Measurements from ENCODE around the gene EFCAB11. TPM values are rescaled to one million over a fixed set of nuclear protein-coding genes. Genes with fewer than 3 reads are reported as not detected.

Gene EFCAB11
- total and polyA plus RNA-seq, 2 of the 4 experiments (the other 2 are of a cell fraction), result 2.2 to 5.3 TPM

DNA sequence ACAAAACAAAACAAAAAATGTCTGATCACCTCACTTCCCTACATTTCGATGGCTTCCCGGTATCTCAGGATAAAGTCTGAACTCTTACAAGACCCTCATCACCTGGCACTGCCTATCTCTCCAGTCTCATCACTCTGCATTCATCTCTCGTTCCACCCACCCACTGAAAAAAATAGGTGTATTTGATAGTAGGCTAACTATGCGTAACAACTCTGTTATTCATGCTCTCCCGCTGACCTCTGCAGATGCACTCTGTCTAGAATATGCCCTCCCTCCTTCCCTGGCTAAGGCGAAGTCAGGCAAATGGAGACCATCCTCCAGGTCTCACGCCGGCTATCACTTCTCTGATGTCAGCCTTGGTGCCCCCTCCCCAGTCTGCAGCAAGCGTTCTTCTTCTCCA lies 44.9 kb downstream of the EFCAB11 start:
- intact Hi-C loops (cut with micrococcal nuclease), result no loop called here
- H2AK5ac ChIP-seq (ENCODE audit: low read depth, low read length), result peak overlapping the region; percentile 93
- H3K79me1 ChIP-seq (ENCODE audit: low read depth in 1 of 2, low read length in 2 of 2), result peaks cover 8 to 13% of the 10 kb centered on the region in 2 experiments; a peak in 1 of 4 replicates
- dilution Hi-C loops (cut with HindIII; ENCODE audit: low sequenced_read_pairs, unreplicated experiment), result no loop called here
- no peaks in the 10 kb centered on the region for H3K27me3 ChIP-seq (ENCODE audit: control insufficient read depth, insufficient read depth, low read length)
- no peak overlapping the region for H2AFZ ChIP-seq (replicated peaks; ENCODE audit: low read length, poor library complexity)
- no peak for DNase-seq
- peak overlapping the region; percentile 98 for H3K27ac ChIP-seq (ENCODE audit: insufficient read depth, low read length)
- H4K8ac ChIP-seq (ENCODE audit: low read depth in 2 of 2, low read length in 2 of 2), result peak overlapping the region; percentile 74 to 86; a peak in 3 of 4 replicates
- H3K18ac ChIP-seq (ENCODE audit: low read depth, low read length), result peak overlapping the region; percentile 98
- peaks cover 20% of the 10 kb centered on the region for H3K4me1 ChIP-seq (ENCODE audit: control insufficient read depth, insufficient read depth, low read length)
- 87% methylated on average over 5 of the region's 9 CpGs; no CpG with 5 or more reads in 1 of the 2 experiments for WGBS, 2 experiments (ENCODE audit: extremely low coverage in 2 of 2, insufficient read length in 1 of 2)
- ChIA-PET POLR2A (ENCODE audit: unreplicated experiment) (no interaction called here), CTCF (no interaction called here)
- H4K20me1 ChIP-seq (ENCODE audit: insufficient read depth, low read length), result no peaks in the 10 kb centered on the region
- peak overlapping the region; percentile 34 for H3K14ac ChIP-seq (replicated peaks; ENCODE audit: low read depth, low read length)
- H3K4me2 ChIP-seq (ENCODE audit: low read depth, low read length), result no peak overlapping the region
- 0 out of 2 replicates have a peak, but pooled peaks cover 1% of the 10 kb centered on the region for H3K36me3 ChIP-seq (ENCODE audit: control insufficient read depth, insufficient read depth, low read length)
- peak overlapping the region; percentile 95 for H4K5ac ChIP-seq (ENCODE audit: low read depth, low read length)
- H2BK20ac ChIP-seq (ENCODE audit: low read depth, low read length), result peak overlapping the region; percentile 97
- H3K9me1 ChIP-seq (ENCODE audit: insufficient read depth, low read length), result peaks cover 14% of the 10 kb centered on the region
- H2AK9ac ChIP-seq (replicated peaks; ENCODE audit: low read depth, low read length, poor library complexity), result no peak overlapping the region
- no peaks in the 10 kb centered on the region for H3K9me3 ChIP-seq (ENCODE audit: control insufficient read depth, insufficient read depth, low read length)
- H3K4ac ChIP-seq (ENCODE audit: low read depth, low read length), result peak overlapping the region; percentile 91
- peak overlapping the region; percentile 94; the same call in 2 of the 3 replicates for H2BK15ac ChIP-seq (ENCODE audit: low read depth, low read length)
- peak overlapping the region; percentile 95 for H2BK5ac ChIP-seq (ENCODE audit: low read depth, low read length, poor library complexity, severe bottlenecking)
- no peak overlapping the region for H3K9ac ChIP-seq (ENCODE audit: low read depth, low read length)
- TF ChIP-seq FOS (IDR thresholded peaks at IDR 0.05; ENCODE audit: low read depth, low read length), result no peak
- no peak for TF ChIP-seq MAZ (IDR thresholded peaks at IDR 0.05; ENCODE audit: borderline replicate concordance, low read depth, low read length)
- TF ChIP-seq NFE2L2 (IDR thresholded peaks at IDR 0.05; ENCODE audit: low read depth, low read length), result no peak
- no peak for TF ChIP-seq RCOR1 (IDR thresholded peaks at IDR 0.05; ENCODE audit: insufficient replicate concordance, low read length)
- TF ChIP-seq POLR2A (IDR thresholded peaks at IDR 0.05; ENCODE audit: low read depth, low read length), result no peak
- no peak for TF ChIP-seq RFX5 (IDR thresholded peaks at IDR 0.05; ENCODE audit: low read depth, low read length)
- TF ChIP-seq, protein P1, sequence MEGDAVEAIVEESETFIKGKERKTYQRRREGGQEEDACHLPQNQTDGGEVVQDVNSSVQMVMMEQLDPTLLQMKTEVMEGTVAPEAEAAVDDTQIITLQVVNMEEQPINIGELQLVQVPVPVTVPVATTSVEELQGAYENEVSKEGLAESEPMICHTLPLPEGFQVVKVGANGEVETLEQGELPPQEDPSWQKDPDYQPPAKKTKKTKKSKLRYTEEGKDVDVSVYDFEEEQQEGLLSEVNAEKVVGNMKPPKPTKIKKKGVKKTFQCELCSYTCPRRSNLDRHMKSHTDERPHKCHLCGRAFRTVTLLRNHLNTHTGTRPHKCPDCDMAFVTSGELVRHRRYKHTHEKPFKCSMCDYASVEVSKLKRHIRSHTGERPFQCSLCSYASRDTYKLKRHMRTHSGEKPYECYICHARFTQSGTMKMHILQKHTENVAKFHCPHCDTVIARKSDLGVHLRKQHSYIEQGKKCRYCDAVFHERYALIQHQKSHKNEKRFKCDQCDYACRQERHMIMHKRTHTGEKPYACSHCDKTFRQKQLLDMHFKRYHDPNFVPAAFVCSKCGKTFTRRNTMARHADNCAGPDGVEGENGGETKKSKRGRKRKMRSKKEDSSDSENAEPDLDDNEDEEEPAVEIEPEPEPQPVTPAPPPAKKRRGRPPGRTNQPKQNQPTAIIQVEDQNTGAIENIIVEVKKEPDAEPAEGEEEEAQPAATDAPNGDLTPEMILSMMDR (conservative IDR thresholded peaks at IDR 0.05; ENCODE audit: low read depth, low read length), result no peak
- TF ChIP-seq, protein P2, sequence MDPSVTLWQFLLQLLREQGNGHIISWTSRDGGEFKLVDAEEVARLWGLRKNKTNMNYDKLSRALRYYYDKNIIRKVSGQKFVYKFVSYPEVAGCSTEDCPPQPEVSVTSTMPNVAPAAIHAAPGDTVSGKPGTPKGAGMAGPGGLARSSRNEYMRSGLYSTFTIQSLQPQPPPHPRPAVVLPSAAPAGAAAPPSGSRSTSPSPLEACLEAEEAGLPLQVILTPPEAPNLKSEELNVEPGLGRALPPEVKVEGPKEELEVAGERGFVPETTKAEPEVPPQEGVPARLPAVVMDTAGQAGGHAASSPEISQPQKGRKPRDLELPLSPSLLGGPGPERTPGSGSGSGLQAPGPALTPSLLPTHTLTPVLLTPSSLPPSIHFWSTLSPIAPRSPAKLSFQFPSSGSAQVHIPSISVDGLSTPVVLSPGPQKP (IDR thresholded peaks at IDR 0.05; ENCODE audit: borderline replicate concordance, low read depth, low read length), result no peak
- no peak for TF ChIP-seq SMC3 (IDR thresholded peaks at IDR 0.05; ENCODE audit: low read depth, low read length)
- no peak for TF ChIP-seq CEBPB (IDR thresholded peaks at IDR 0.05; ENCODE audit: low read depth, low read length)
- TF ChIP-seq MAFK (IDR thresholded peaks at IDR 0.05; ENCODE audit: low read depth, low read length), result no peak
- no peak for TF ChIP-seq CHD1 (IDR thresholded peaks at IDR 0.05; ENCODE audit: low read depth, low read length)
- TF ChIP-seq BHLHE40 (IDR thresholded peaks at IDR 0.05; ENCODE audit: low read depth, low read length), result no peak
- TF ChIP-seq, protein P3, sequence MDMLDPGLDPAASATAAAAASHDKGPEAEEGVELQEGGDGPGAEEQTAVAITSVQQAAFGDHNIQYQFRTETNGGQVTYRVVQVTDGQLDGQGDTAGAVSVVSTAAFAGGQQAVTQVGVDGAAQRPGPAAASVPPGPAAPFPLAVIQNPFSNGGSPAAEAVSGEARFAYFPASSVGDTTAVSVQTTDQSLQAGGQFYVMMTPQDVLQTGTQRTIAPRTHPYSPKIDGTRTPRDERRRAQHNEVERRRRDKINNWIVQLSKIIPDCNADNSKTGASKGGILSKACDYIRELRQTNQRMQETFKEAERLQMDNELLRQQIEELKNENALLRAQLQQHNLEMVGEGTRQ (IDR thresholded peaks at IDR 0.05; ENCODE audit: low read depth, low read length), result no peak
- TF ChIP-seq RAD21 (IDR thresholded peaks at IDR 0.05; ENCODE audit: low read length), result no peak
- no peak for TF ChIP-seq MXI1 (IDR thresholded peaks at IDR 0.05; ENCODE audit: borderline replicate concordance, low read depth, low read length)
- H4K91ac ChIP-seq (ENCODE audit: insufficient read depth, low read depth, low read length), result peak overlapping the region; percentile 97
- H3K56ac ChIP-seq (ENCODE audit: extremely low read depth, insufficient read depth, low read length), result no peak overlapping the region
- no TSS peak for BruUV-seq (replicated peaks)
- no peak for ATAC-seq (ENCODE audit: low read depth)
- H2BK120ac ChIP-seq (ENCODE audit: low read depth, low read length), result peak overlapping the region; percentile 97
- H3K4me3 ChIP-seq (ENCODE audit: insufficient read depth, low read depth, low read length), result no peak overlapping the region
- in situ Hi-C loops (cut with MboI; ENCODE audit: low sequenced_read_pairs), result no loop called here
- peak overlapping the region; percentile 36; the same call in 1 of the 2 replicates for H3K23ac ChIP-seq (ENCODE audit: low read depth, low read length)
